ENCODE measurements around the gene RFXAP. TPM values are rescaled to one million over a fixed set of nuclear protein-coding genes. Genes with fewer than 3 reads are reported as not detected.

Gene RFXAP
- polyA plus RNA-seq, 3 donors, result 1.1 to 3.3 (median 1.8) TPM

DNA sequence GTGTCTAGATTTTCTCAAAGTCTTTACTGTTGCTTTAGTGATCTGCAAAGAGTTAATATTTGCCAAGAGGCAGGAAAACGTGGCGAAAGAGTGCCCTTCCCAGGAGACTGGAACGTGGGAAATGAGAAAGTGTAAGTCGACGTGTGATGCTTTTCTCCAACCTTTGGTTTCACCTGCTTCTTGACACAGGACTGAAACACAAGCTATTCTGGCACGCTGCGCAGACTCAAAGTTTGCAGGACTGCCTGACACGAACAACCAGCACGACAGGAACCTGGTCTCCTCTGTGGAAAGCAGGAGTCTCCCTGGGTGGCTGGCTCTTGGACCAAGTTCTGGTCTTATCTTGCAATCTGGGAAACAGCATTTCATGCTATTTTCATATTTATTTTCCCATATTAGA lies 28.6 kb downstream of the RFXAP start:
- no peak overlapping the region for H3K27ac ChIP-seq (ENCODE audit: low read depth in 1 of 2, low read length in 2 of 2)
- no peaks in the 10 kb centered on the region for H3K79me2 ChIP-seq (ENCODE audit: insufficient read depth, low read length)
- no peak overlapping the region for H2AFZ ChIP-seq (ENCODE audit: insufficient read depth, low read depth, low read length, poor library complexity, severe bottlenecking)
- peaks cover 0 to 2% of the 10 kb centered on the region in 2 donors for H3K4me1 ChIP-seq (ENCODE audit: control insufficient read depth in 1 of 2, insufficient read depth in 2 of 2, low read length in 2 of 2)
- no peaks in the 10 kb centered on the region for H3K27me3 ChIP-seq (ENCODE audit: control insufficient read depth in 2 of 2, insufficient read depth in 2 of 2, low read length in 2 of 2)
- Mint-ChIP-seq H3K4me1 (peaks cover 12% of the 10 kb centered on the region), H3K36me3 (peaks cover 4 to 6% of the 10 kb centered on the region in 2 donors), H3K27ac (peak overlapping the region in 2 of 7 donors; percentile 12 to 41), H3K27me3 (ENCODE audit: low read depth in 3 of 3) (peaks cover 0 to 3% (median 1%) of the 10 kb centered on the region in 3 donors), H3K9me3 (no peaks in the 10 kb centered on the region), H3K4me3 (no peak overlapping the region)
- no peaks in the 10 kb centered on the region for H4K20me1 ChIP-seq (ENCODE audit: insufficient read depth, low read length)
- DNase-seq, result no peak
- WGBS (ENCODE audit: insufficient coverage), result 67% methylated on average over 9 of the region's 9 CpGs
- no peak overlapping the region for H3K9ac ChIP-seq (ENCODE audit: insufficient read depth, low read length, poor library complexity, severe bottlenecking)
- intact Hi-C loops (cut with micrococcal nuclease), result no loop called here
- H3K4me3 ChIP-seq (replicated peaks in 1 of 3; ENCODE audit: low read depth in 2 of 3, low read length in 3 of 3), result no peak overlapping the region
- no peaks in the 10 kb centered on the region for H3K9me3 ChIP-seq (replicated peaks in 1 of 2; ENCODE audit: control insufficient read depth in 1 of 2, insufficient read depth in 1 of 2, low read length in 2 of 2)
- no peaks in the 10 kb centered on the region for H3K36me3 ChIP-seq (replicated peaks in 1 of 2; ENCODE audit: control insufficient read depth in 1 of 2, insufficient read depth in 2 of 2, low read length in 2 of 2)
- H3K4me2 ChIP-seq (replicated peaks; ENCODE audit: extremely low read depth, low read length, poor library complexity, severe bottlenecking), result no peak overlapping the region
- TF ChIP-seq CTCF (IDR thresholded peaks at IDR 0.05), result no peak

DNA sequence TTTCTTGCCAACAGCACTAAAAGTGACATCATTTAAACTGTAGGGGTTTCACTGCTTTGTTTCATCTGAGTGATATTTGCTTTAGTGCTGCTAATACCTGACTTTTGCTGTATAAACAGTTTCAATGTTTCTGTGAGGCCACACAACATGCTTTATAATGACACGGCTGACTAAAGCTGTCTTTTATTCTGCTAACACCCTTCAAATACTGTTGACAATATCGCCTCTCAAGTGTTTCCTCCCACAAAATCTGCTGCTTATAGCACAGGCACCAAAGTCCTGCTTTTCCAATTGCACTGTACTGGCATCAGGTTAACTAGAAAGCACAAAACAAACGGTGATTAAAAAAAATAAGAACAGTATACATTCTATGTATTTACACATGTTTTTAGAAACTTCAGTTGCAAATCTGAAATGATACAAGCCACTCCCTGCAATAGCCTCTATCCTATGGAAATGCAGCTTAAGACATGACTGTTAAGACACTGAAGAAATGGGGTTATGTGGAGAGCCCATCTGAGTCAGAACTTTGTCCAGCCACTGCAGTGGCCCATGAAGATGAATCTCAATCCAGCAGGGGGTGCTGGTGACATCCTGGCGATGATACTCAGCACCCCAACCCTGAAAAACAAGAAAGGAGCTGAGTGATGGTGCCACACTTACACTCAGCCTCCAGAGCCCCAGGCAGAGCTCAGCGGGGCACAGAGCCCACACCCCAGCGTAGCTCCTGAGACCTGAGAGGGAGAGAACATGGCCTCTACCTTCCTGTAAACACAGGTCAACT lies 29.4 kb downstream of the RFXAP start:
- H2AFZ ChIP-seq (ENCODE audit: insufficient read depth, low read depth, low read length, poor library complexity, severe bottlenecking), result no peak overlapping the region
- H3K4me1 ChIP-seq (ENCODE audit: control insufficient read depth in 1 of 2, insufficient read depth in 2 of 2, low read length in 2 of 2), result peaks cover 0 to 2% of the 10 kb centered on the region in 2 donors
- no peak overlapping the region for H3K4me2 ChIP-seq (replicated peaks; ENCODE audit: extremely low read depth, low read length, poor library complexity, severe bottlenecking)
- H3K27ac ChIP-seq (ENCODE audit: low read depth in 1 of 2, low read length in 2 of 2), result no peak overlapping the region
- no peaks in the 10 kb centered on the region for H3K27me3 ChIP-seq (ENCODE audit: control insufficient read depth in 2 of 2, insufficient read depth in 2 of 2, low read length in 2 of 2)
- no peaks in the 10 kb centered on the region for H3K9me3 ChIP-seq (replicated peaks in 1 of 2; ENCODE audit: control insufficient read depth in 1 of 2, insufficient read depth in 1 of 2, low read length in 2 of 2)
- H3K36me3 Mint-ChIP-seq, result peaks cover 4 to 6% of the 10 kb centered on the region in 2 donors
- H3K4me3 ChIP-seq (replicated peaks in 1 of 3; ENCODE audit: low read depth in 2 of 3, low read length in 3 of 3), result no peak overlapping the region
- peaks cover 14% of the 10 kb centered on the region for H3K4me1 Mint-ChIP-seq
- intact Hi-C loops (cut with micrococcal nuclease), result no loop called here
- H3K27me3 Mint-ChIP-seq (ENCODE audit: low read depth in 3 of 3), result peaks cover 0 to 3% (median 1%) of the 10 kb centered on the region in 3 donors
- H3K9ac ChIP-seq (ENCODE audit: insufficient read depth, low read length, poor library complexity, severe bottlenecking), result no peak overlapping the region
- H3K9me3 Mint-ChIP-seq, result peaks cover 0 to under 1% (median 0%) of the 10 kb centered on the region in 7 donors
- H3K79me2 ChIP-seq (ENCODE audit: insufficient read depth, low read length), result no peaks in the 10 kb centered on the region
- TF ChIP-seq CTCF (IDR thresholded peaks at IDR 0.05), result no peak
- DNase-seq, result no peak
- no peaks in the 10 kb centered on the region for H4K20me1 ChIP-seq (ENCODE audit: insufficient read depth, low read length)
- WGBS (ENCODE audit: insufficient coverage), result 89% methylated on average over 2 of the region's 6 CpGs
- H3K36me3 ChIP-seq (replicated peaks in 1 of 2; ENCODE audit: control insufficient read depth in 1 of 2, insufficient read depth in 2 of 2, low read length in 2 of 2), result no peaks in the 10 kb centered on the region
- H3K4me3 Mint-ChIP-seq, result no peak overlapping the region
- no peak overlapping the region for H3K27ac Mint-ChIP-seq
